Mesenchymal stem cell (in vitro differentiated cells and primary cell): ENCODE measurements around the gene PTPRCAP.

ENCODE experiments used
- DNase-seq: peaks from one replicate; pipeline ENCODE4 v3.0.0-alpha.2; 2013
- H2AFZ ChIP-seq: one replicate; pipeline ENCODE4 v1.6.1; 2013; ENCODE audit warnings: low read depth, mild to moderate bottlenecking, control low read depth, inconsistent platforms, low read length, moderate library complexity
- H2AK5ac ChIP-seq: 2 replicates; pipeline ENCODE4 v1.6.1; 2013; ENCODE audit warnings: low read length, moderate library complexity, mild to moderate bottlenecking, inconsistent platforms; ENCODE audit not compliant: severe bottlenecking
- H2BK120ac ChIP-seq: one replicate; pipeline ENCODE4 v1.6.1; 2013; ENCODE audit warnings: low read depth, mild to moderate bottlenecking, inconsistent platforms, low read length, moderate library complexity
- H2BK12ac ChIP-seq, 2 experiments: one replicate each; pipeline ENCODE4 v1.6.1; 2013; ENCODE audit warnings: inconsistent platforms in 2 of 2, low read length in 2 of 2, mild to moderate bottlenecking in 2 of 2, moderate library complexity in 2 of 2, control low read depth in 1 of 2
- H2BK15ac ChIP-seq: one replicate; pipeline ENCODE4 v1.6.1; 2013; ENCODE audit warnings: mild to moderate bottlenecking, low read depth, inconsistent platforms; ENCODE audit not compliant: poor library complexity, severe bottlenecking
- H2BK5ac ChIP-seq: 2 replicates; pipeline ENCODE4 v1.6.1; 2013; ENCODE audit warnings: low read depth, mild to moderate bottlenecking, low read length, control low read depth, inconsistent platforms; ENCODE audit not compliant: poor library complexity, severe bottlenecking
- H3K14ac ChIP-seq, 2 experiments: one replicate each; pipeline ENCODE4 v1.6.1; 2013; ENCODE audit warnings: inconsistent platforms in 2 of 2, low read length in 2 of 2, control low read depth in 1 of 2, mild to moderate bottlenecking in 1 of 2, moderate library complexity in 1 of 2
- H3K18ac ChIP-seq, 2 experiments: one replicate each; pipeline ENCODE4 v1.6.1; 2013; ENCODE audit warnings: inconsistent platforms in 2 of 2, low read length in 2 of 2, control low read depth in 1 of 2, low read depth in 1 of 2, mild to moderate bottlenecking in 1 of 2
- H3K23ac ChIP-seq, 2 experiments: one replicate each; pipeline ENCODE4 v1.6.1; 2013; ENCODE audit warnings: inconsistent platforms in 2 of 2, low read length in 2 of 2, mild to moderate bottlenecking in 2 of 2, moderate library complexity in 2 of 2, control low read depth in 1 of 2
- H3K27ac ChIP-seq: 2 replicates; pipeline ENCODE4 v1.5.1; 2013; ENCODE audit warnings: mild to moderate bottlenecking, moderate library complexity, low read length, control low read depth, inconsistent platforms; ENCODE audit not compliant: poor library complexity, severe bottlenecking
- H3K27me3 ChIP-seq, 2 experiments: 2 replicates each; pipeline versions ENCODE4 v1.6.1 to v1.7.0; 2013; ENCODE audit warnings: low read length in 2 of 2, mild to moderate bottlenecking in 2 of 2, moderate library complexity in 2 of 2, control low read depth in 1 of 2, inconsistent platforms in 1 of 2; ENCODE audit not compliant: control insufficient read depth in 1 of 2, insufficient read depth in 1 of 2
- H3K36me3 ChIP-seq, 2 experiments: 2 replicates each; pipeline versions ENCODE4 v1.6.1 to v1.7.0; 2013; ENCODE audit warnings: low read length in 2 of 2, control low read depth in 1 of 2, inconsistent platforms in 1 of 2, low read depth in 1 of 2, mild to moderate bottlenecking in 1 of 2; ENCODE audit not compliant: insufficient read depth in 2 of 2, control insufficient read depth in 1 of 2
- H3K4ac ChIP-seq, 2 experiments: one replicate each; pipeline ENCODE4 v1.6.1; 2013; ENCODE audit warnings: inconsistent platforms in 2 of 2, low read length in 2 of 2, mild to moderate bottlenecking in 2 of 2, moderate library complexity in 2 of 2, control low read depth in 1 of 2, low read depth in 1 of 2
- H3K4me1 ChIP-seq: 2 replicates; pipeline ENCODE4 v1.6.1; 2013; ENCODE audit warnings: low read depth, low read length, control low read depth; ENCODE audit not compliant: control insufficient read depth, insufficient read depth
- H3K4me2 ChIP-seq: 2 replicates; pipeline ENCODE4 v1.6.1; 2013; ENCODE audit warnings: low read length, mild to moderate bottlenecking, inconsistent platforms; ENCODE audit not compliant: poor library complexity, severe bottlenecking
- H3K4me3 ChIP-seq, 2 experiments: 2 replicates each; pipeline versions ENCODE4 v1.5.1 to v1.7.0; 2013; ENCODE audit warnings: low read length in 2 of 2, mild to moderate bottlenecking in 2 of 2, control low read depth in 1 of 2, low read depth in 1 of 2; ENCODE audit not compliant: insufficient read depth in 1 of 2
- H3K79me1 ChIP-seq: replicated peaks from 2 replicates; pipeline ENCODE4 v1.6.1; 2013; ENCODE audit warnings: mild to moderate bottlenecking, control low read depth, low read length, inconsistent platforms; ENCODE audit not compliant: poor library complexity, severe bottlenecking
- H3K9ac ChIP-seq: 2 replicates; pipeline ENCODE4 v1.7.0; 2013; ENCODE audit warnings: mild to moderate bottlenecking, low read length, moderate library complexity
- H3K9me3 ChIP-seq: 2 replicates; pipeline ENCODE4 v1.7.0; 2013; ENCODE audit warnings: mild to moderate bottlenecking, low read length; ENCODE audit not compliant: control insufficient read depth
- H4K8ac ChIP-seq: one replicate; pipeline ENCODE4 v1.6.1; 2013; ENCODE audit warnings: inconsistent platforms, mild to moderate bottlenecking, low read length, moderate library complexity
- H4K91ac ChIP-seq: one replicate; pipeline ENCODE4 v1.6.1; 2013; ENCODE audit warnings: mild to moderate bottlenecking, low read length, inconsistent platforms
- WGBS: methylation state at CpG from one replicate; pipeline ENCODE4 v1.1.7; 2013; ENCODE audit warnings: mixed read lengths; 5-methylcytosine and 5-hydroxymethylcytosine counted together

PTPRCAP gene

DNA sequence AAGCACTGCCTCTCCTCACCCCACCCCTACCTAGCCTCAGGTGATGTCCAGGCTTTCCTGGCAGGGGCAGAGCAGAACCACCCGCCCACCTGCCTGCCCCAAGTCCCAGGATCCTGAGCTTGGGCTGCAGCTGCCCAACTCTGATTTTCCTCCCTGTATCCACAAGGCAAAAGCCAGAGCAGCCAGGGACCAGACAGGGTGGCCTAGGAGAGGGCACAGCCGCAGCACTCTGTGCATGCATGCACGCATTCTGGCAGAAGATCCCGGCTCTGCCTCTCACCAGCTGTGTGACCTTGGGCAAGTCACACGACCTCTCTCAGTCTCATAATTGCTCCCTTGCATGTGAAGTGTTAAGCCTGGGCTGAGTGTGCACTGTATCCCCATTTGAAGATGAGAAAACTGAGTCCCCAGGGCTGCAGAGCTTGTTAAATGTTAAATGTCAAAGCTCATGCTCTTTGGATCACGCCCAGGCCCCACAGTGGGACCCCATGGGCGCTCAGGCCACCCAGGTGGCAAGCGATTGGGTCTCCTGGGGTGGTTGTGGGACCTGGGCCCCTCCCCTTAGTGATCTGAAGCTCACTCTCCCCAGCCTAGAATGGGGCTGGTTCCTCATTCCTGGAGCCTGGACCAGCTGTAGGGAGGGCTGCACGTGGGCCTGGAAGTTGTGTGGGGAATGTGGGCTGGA is 24.8 kb downstream of the PTPRCAP start:
- H2BK120ac ChIP-seq, result no peak overlapping the region
- peaks cover 43 to 81% of the 10 kb centered on the region in 2 experiments for H3K27me3 ChIP-seq
- H3K4ac ChIP-seq, result no peak overlapping the region
- no peak overlapping the region for H2AK5ac ChIP-seq
- no peak overlapping the region for H3K23ac ChIP-seq
- H3K9me3 ChIP-seq, result no peaks in the 10 kb centered on the region
- no peak overlapping the region for H2BK5ac ChIP-seq
- no peak for DNase-seq
- WGBS, result 79% methylated on average over 9 of the region's 9 CpGs
- H4K8ac ChIP-seq, result peak overlapping the region; percentile 12
- H3K9ac ChIP-seq, result no peak overlapping the region
- no peak overlapping the region for H2BK15ac ChIP-seq
- H3K4me2 ChIP-seq, result no peak overlapping the region
- H3K79me1 ChIP-seq, result no peaks in the 10 kb centered on the region
- H2BK12ac ChIP-seq, result no peak overlapping the region
- no peak overlapping the region for H2AFZ ChIP-seq
- no peak overlapping the region for H3K14ac ChIP-seq
- no peak overlapping the region for H3K27ac ChIP-seq
- H3K4me1 ChIP-seq, result peaks cover 21% of the 10 kb centered on the region
- H4K91ac ChIP-seq, result no peak overlapping the region
- H3K18ac ChIP-seq, result no peak overlapping the region
- no peak overlapping the region for H3K4me3 ChIP-seq
- no peaks in the 10 kb centered on the region for H3K36me3 ChIP-seq

DNA sequence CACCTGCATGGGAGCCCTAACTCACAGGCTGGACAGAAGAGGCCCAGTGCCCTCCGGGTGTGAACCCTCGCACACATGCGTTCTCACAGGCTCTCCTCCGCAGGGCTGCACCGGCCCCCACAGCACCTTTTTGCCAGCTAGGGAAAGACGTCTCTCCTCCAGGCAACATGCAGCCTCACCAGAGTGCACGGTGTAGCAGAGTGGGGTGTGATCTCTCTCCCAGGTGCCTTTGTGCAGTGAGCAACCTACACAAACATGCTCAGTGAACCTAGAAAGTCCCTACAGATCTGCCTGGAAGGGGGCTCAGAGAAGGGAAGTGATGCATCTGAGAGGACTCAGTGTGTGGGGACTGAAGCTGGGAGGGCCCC is 25.7 kb downstream of the PTPRCAP start:
- WGBS, result 89% methylated on average over 7 of the region's 7 CpGs
- H2BK5ac ChIP-seq, result no peak overlapping the region

DNA sequence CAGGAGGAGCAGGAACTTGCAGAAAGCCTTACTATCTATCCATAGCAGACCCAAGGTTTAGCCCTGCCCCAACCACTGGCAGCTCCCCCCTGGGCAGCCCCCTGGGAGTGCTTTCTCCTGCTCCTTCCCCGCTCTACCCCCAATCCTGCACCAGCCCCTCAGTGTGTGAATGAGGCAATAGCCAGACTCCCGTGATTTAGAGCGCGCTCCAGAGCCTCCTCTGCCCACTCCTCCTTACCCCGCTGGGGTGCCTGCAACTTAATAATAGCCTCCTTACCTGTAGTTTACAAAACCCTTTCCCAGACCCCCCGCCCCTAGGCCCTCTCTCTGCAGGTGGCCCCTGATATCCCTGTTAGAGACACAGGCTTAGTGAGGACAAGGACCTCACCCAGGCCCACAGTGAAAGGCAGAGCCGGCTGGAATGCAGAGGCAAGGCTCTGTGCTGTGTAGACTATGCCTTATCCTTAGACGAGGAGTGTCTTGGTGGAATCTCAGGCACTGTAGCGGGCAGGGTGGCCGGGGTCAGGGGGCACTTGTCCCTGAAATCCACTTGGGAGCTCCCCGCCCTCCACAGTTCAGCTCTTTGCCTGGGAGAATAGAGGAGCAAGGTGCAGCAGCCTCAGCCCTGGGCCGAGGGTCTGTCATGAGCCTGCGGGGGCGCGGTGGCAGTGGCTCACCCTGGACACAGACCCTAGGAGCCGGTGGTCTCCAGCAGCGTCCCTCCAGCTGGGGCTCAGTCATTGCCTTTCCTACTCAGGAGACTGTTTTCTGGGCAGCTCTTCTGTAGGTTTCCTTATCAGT is 26.3 kb downstream of the PTPRCAP start:
- H3K4me1 ChIP-seq, result peaks cover 22% of the 10 kb centered on the region
- H4K91ac ChIP-seq, result no peak overlapping the region
- peaks cover 43 to 86% of the 10 kb centered on the region in 2 experiments for H3K27me3 ChIP-seq
- H4K8ac ChIP-seq, result no peak overlapping the region
- H3K23ac ChIP-seq, result no peak overlapping the region
- 82% methylated on average over 17 of the region's 17 CpGs for WGBS
- no peaks in the 10 kb centered on the region for H3K9me3 ChIP-seq
- no peak overlapping the region for H2BK120ac ChIP-seq
- H2AFZ ChIP-seq, result no peak overlapping the region
- H3K36me3 ChIP-seq, result no peaks in the 10 kb centered on the region
- no peak overlapping the region for H2BK12ac ChIP-seq
- no peak overlapping the region for H3K9ac ChIP-seq
- H3K27ac ChIP-seq, result no peak overlapping the region
- no peaks in the 10 kb centered on the region for H3K79me1 ChIP-seq
- no peak overlapping the region for H3K4me2 ChIP-seq
- DNase-seq, result no peak
- no peak overlapping the region for H3K4ac ChIP-seq
- no peak overlapping the region for H2BK15ac ChIP-seq
- H2BK5ac ChIP-seq, result no peak overlapping the region
- no peak overlapping the region for H3K14ac ChIP-seq
- no peak overlapping the region for H3K4me3 ChIP-seq
- no peak overlapping the region for H2AK5ac ChIP-seq
- no peak overlapping the region for H3K18ac ChIP-seq

More for the DNA sequence above, 25.7 kb downstream of the PTPRCAP start:
- Histone ChIP-seq H3K27ac (no peak overlapping the region), H2AFZ (no peak overlapping the region), H3K4me1 (peaks cover 23% of the 10 kb centered on the region), H4K8ac (no peak overlapping the region), H3K27me3 (peaks cover 43 to 88% of the 10 kb centered on the region in 2 experiments), H3K18ac (no peak overlapping the region), H3K79me1 (no peaks in the 10 kb centered on the region), H4K91ac (no peak overlapping the region), H2BK120ac (no peak overlapping the region), H3K4me2 (no peak overlapping the region), H3K14ac (no peak overlapping the region), H2BK15ac (no peak overlapping the region), H3K9me3 (no peaks in the 10 kb centered on the region), H3K4me3 (no peak overlapping the region), H2AK5ac (no peak overlapping the region), H2BK12ac (no peak overlapping the region), H3K4ac (no peak overlapping the region), H3K23ac (no peak overlapping the region), H3K36me3 (no peaks in the 10 kb centered on the region), H3K9ac (no peak overlapping the region)
- no peak for DNase-seq

DNA sequence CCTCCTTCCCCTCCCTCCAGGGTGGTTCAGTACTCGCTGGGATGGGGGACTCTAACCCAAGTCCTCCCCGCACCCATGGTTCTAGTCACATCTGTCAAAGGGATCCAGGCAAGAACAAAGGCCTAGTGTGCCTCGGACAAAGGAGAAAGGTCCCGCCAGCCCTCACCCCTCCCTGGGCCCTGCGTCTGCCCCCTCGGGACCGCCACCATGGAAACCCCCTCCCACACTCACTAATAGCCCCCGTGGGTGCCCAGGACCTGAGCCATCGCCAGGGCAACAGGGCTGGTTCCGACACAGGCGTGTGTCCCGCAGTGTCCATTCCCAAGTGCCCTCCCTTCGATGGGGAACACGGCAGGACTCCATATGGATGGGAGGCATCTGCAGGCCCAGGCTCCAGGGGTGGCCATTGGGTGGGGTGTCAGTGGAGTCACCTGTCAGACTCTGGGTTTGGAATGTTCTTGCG is 27.1 kb downstream of the PTPRCAP start:
- no peaks in the 10 kb centered on the region for H3K79me1 ChIP-seq
- no peak overlapping the region for H3K14ac ChIP-seq

More for the DNA sequence above, 27.1 kb downstream of the PTPRCAP start:
- no peak overlapping the region for H2BK15ac ChIP-seq
- DNase-seq, result no peak
- H4K8ac ChIP-seq, result no peak overlapping the region
- H2BK120ac ChIP-seq, result no peak overlapping the region
- H3K9me3 ChIP-seq, result no peaks in the 10 kb centered on the region
- H3K27me3 ChIP-seq, result peaks cover 43 to 87% of the 10 kb centered on the region in 2 experiments
- no peak overlapping the region for H2AK5ac ChIP-seq
- H2BK12ac ChIP-seq, result no peak overlapping the region
- H3K27ac ChIP-seq, result no peak overlapping the region
- WGBS, result 82% methylated on average over 14 of the region's 15 CpGs
- H3K4me2 ChIP-seq, result no peak overlapping the region
- H3K4me3 ChIP-seq, result no peak overlapping the region
- H4K91ac ChIP-seq, result no peak overlapping the region
- H3K18ac ChIP-seq, result no peak overlapping the region
- no peaks in the 10 kb centered on the region for H3K36me3 ChIP-seq
- peaks cover 15% of the 10 kb centered on the region for H3K4me1 ChIP-seq
- H3K4ac ChIP-seq, result no peak overlapping the region
- H2BK5ac ChIP-seq, result no peak overlapping the region
- no peak overlapping the region for H2AFZ ChIP-seq
- no peak overlapping the region for H3K9ac ChIP-seq
- no peak overlapping the region for H3K23ac ChIP-seq
